ENCODE data around the gene CCNY.

Gene CCNY

GRCh38 chr10:35575640-35576039, 239.3 kb downstream of the CCNY start:
- no peak for TF ChIP-seq CTCF (IDR thresholded peaks at IDR 0.05; ENCODE audit: low read depth, low read length)
- in situ Hi-C loops (cut with HindIII; ENCODE audit: low sequenced_read_pairs): no loop called here
- H3K4me3 ChIP-seq (ENCODE audit: low read depth, low read length): no peak overlapping the region
- no peak for DNase-seq (ENCODE audit: low read depth, low spot score)

- TF ChIP-seq CTCF (IDR thresholded peaks at IDR 0.05; ENCODE audit: low read depth, low read length): no peak
- no peak overlapping the region for H3K4me3 ChIP-seq (ENCODE audit: low read depth, low read length)
- in situ Hi-C loops (cut with HindIII; ENCODE audit: low sequenced_read_pairs): no loop called here
- no peak for DNase-seq (ENCODE audit: low read depth, low spot score)
Observed at GRCh38 chr10:35576730-35577129, 240.4 kb downstream of the CCNY start.

- DNase-seq (ENCODE audit: low read depth, low spot score): peak; percentile 44
- in situ Hi-C loops (cut with HindIII; ENCODE audit: low sequenced_read_pairs): no loop called here
- no peak for TF ChIP-seq CTCF (IDR thresholded peaks at IDR 0.05; ENCODE audit: low read depth, low read length)
- no peak overlapping the region for H3K4me3 ChIP-seq (ENCODE audit: low read depth, low read length)
Observed at GRCh38 chr10:35577926-35578617, 241.8 kb downstream of the CCNY start.

- in situ Hi-C loops (cut with HindIII; ENCODE audit: low sequenced_read_pairs): no loop called here
- no peak for DNase-seq (ENCODE audit: low read depth, low spot score)
- H3K4me3 ChIP-seq (ENCODE audit: low read depth, low read length): no peak overlapping the region
- no peak for TF ChIP-seq CTCF (IDR thresholded peaks at IDR 0.05; ENCODE audit: low read depth, low read length)
Observed at GRCh38 chr10:35578618-35578956, 242.3 kb downstream of the CCNY start.

GRCh38 chr10:35579116-35579515, 242.8 kb downstream of the CCNY start:
- TF ChIP-seq CTCF (IDR thresholded peaks at IDR 0.05; ENCODE audit: low read depth, low read length): no peak
- no peak for DNase-seq (ENCODE audit: low read depth, low spot score)
- in situ Hi-C loops (cut with HindIII; ENCODE audit: low sequenced_read_pairs): no loop called here
- H3K4me3 ChIP-seq (ENCODE audit: low read depth, low read length): no peak overlapping the region

GRCh38 chr10:35579726-35580422, 243.6 kb downstream of the CCNY start:
- in situ Hi-C loops (cut with HindIII; ENCODE audit: low sequenced_read_pairs): no loop called here
- TF ChIP-seq CTCF (IDR thresholded peaks at IDR 0.05; ENCODE audit: low read depth, low read length): no peak
- no peak for DNase-seq (ENCODE audit: low read depth, low spot score)
- no peak overlapping the region for H3K4me3 ChIP-seq (ENCODE audit: low read depth, low read length)

Measured in astrocyte of the spinal cord (primary cell).